Right atrium auricular region (tissue), 2 donors: ENCODE data around the gene SLC24A5. TPM values are rescaled to one million over a fixed set of nuclear protein-coding genes. Genes with fewer than 3 reads are reported as not detected.

ENCODE experiments used
- DNase-seq: peaks from one replicate; pipeline ENCODE4 v3.0.0-alpha.2; 2019; ENCODE audit warnings: low spot score
- H3K27ac ChIP-seq, 2 donors: fragments of 200-600 bp; sonication (generic); 1 replicate in 1 of 2; 2 replicates in 1 of 2; pipeline ENCODE4 v1.5.1; 2016 to 2019
- H3K27me3 ChIP-seq, 2 donors: fragments of 200-600 bp; sonication (generic); one replicate each; pipeline versions ENCODE4 v1.5.1 to v1.6.0; 2017 to 2019
- H3K36me3 ChIP-seq: fragments of 200-600 bp; sonication (generic); one replicate; pipeline ENCODE4 v1.5.1; 2016
- H3K4me1 ChIP-seq, 2 donors: fragments of 200-600 bp; sonication (generic); one replicate each; pipeline versions ENCODE4 v1.5.1 to v1.6.0; 2017 to 2019
- H3K4me3 ChIP-seq, 2 donors: fragments of 200-600 bp; sonication (generic); 1 replicate in 1 of 2; 2 replicates in 1 of 2; pipeline ENCODE4 v1.5.1; 2017 to 2019; ENCODE audit warnings: mild to moderate bottlenecking in 1 of 2, moderate library complexity in 1 of 2
- H3K9me3 ChIP-seq, 2 donors: fragments of 200-600 bp; sonication (generic); one replicate each; pipeline ENCODE4 v1.5.1; 2019
- total RNA-seq, 2 donors: library from RNA; depleted of rRNA; stranded (reverse); fragments of >200 nt; gene quantifications; one replicate each; pipeline ENCODE4 v1.1.0, GENCODE V29; 2016
- TF ChIP-seq, protein P1 (sequence below), 2 donors: fragments of 200-600 bp; sonication (generic); IDR thresholded peaks; one replicate each; pipeline ENCODE4 v1.5.1; 2019; ENCODE audit warnings: antibody characterized with exemption in 2 of 2

Gene SLC24A5
- total RNA-seq, 2 donors from 2014 or later, result not detected

DNA sequence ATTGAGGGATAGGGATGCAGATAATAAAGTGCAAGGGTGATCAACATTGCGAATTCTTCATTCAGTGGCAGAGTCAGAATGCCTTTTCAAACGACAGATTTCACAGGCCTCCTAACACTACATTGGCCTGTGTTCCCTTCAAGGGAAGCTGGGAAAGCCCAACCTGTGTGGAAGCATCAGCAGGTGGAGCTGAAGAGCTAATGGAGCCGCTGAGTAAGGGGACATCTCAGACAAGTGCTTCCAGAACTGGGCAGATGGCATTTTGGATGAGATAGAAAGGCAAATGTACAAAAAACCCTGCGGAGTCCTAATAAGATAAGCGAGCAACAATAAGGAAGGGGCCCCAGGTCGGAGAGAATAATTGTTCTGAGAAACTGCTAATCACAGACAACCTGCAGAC lies 8.5 kb upstream of the SLC24A5 start:
- no peak for DNase-seq
- H3K27ac ChIP-seq, result no peak overlapping the region
- TF ChIP-seq, protein P1, sequence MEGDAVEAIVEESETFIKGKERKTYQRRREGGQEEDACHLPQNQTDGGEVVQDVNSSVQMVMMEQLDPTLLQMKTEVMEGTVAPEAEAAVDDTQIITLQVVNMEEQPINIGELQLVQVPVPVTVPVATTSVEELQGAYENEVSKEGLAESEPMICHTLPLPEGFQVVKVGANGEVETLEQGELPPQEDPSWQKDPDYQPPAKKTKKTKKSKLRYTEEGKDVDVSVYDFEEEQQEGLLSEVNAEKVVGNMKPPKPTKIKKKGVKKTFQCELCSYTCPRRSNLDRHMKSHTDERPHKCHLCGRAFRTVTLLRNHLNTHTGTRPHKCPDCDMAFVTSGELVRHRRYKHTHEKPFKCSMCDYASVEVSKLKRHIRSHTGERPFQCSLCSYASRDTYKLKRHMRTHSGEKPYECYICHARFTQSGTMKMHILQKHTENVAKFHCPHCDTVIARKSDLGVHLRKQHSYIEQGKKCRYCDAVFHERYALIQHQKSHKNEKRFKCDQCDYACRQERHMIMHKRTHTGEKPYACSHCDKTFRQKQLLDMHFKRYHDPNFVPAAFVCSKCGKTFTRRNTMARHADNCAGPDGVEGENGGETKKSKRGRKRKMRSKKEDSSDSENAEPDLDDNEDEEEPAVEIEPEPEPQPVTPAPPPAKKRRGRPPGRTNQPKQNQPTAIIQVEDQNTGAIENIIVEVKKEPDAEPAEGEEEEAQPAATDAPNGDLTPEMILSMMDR (IDR thresholded peaks at IDR 0.05), result peak in 1 of 2 donors; percentile 31
- H3K9me3 ChIP-seq, result no peaks in the 10 kb centered on the region
- H3K27me3 ChIP-seq, result no peaks in the 10 kb centered on the region
- no peaks in the 10 kb centered on the region for H3K36me3 ChIP-seq
- H3K4me1 ChIP-seq, result no peaks in the 10 kb centered on the region
- H3K4me3 ChIP-seq, result no peak overlapping the region

DNA sequence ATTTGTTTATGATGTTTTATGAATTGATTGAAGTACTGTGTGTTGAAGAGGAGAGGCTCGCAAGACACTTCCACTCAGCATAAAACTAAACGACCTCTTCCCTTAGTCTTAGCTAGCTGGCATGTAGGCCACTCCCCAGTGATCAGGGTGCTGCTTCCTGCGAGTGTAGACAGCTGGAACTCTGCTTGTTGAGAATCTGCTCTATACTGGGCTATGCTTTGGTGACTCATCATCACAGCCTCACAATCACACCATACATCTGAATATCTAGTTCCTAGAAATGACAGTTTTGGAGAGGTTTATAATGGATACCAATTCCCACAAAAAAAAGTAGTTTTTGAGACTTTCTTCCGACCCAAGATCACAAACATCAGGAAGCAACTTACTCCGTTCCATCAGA lies 1.5 kb upstream of the SLC24A5 start:
- Histone ChIP-seq H3K36me3 (no peaks in the 10 kb centered on the region), H3K4me1 (no peaks in the 10 kb centered on the region), H3K9me3 (no peaks in the 10 kb centered on the region), H3K4me3 (no peak overlapping the region), H3K27ac (no peak overlapping the region), H3K27me3 (no peaks in the 10 kb centered on the region)
- no peak for DNase-seq
- TF ChIP-seq, protein P1 (IDR thresholded peaks at IDR 0.05), result no peak

DNA sequence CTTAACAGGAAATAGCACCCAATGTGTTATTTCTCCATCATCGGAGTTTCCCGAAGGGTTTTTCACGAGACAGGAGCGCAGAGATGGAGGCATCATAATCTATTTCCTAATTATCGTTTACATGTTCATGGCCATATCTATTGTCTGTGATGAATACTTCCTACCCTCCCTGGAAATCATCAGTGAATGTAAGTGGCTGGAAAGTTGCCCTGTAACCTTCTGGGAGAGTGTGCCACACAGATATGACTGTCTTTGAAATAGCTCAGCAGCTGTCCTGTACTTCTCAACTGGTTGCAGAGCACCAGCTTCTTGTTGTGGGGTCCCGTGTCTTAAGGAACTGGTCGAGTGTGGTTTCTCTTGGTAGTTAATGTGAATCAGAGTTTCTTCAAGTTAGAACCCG lies 1.1 kb downstream of the SLC24A5 start:
- no peak overlapping the region for H3K4me3 ChIP-seq
- no peak for DNase-seq
- H3K9me3 ChIP-seq, result no peaks in the 10 kb centered on the region
- H3K27ac ChIP-seq, result no peak overlapping the region
- no peaks in the 10 kb centered on the region for H3K27me3 ChIP-seq
- H3K36me3 ChIP-seq, result no peaks in the 10 kb centered on the region
- TF ChIP-seq, protein P1 (IDR thresholded peaks at IDR 0.05), result no peak
- no peaks in the 10 kb centered on the region for H3K4me1 ChIP-seq

DNA sequence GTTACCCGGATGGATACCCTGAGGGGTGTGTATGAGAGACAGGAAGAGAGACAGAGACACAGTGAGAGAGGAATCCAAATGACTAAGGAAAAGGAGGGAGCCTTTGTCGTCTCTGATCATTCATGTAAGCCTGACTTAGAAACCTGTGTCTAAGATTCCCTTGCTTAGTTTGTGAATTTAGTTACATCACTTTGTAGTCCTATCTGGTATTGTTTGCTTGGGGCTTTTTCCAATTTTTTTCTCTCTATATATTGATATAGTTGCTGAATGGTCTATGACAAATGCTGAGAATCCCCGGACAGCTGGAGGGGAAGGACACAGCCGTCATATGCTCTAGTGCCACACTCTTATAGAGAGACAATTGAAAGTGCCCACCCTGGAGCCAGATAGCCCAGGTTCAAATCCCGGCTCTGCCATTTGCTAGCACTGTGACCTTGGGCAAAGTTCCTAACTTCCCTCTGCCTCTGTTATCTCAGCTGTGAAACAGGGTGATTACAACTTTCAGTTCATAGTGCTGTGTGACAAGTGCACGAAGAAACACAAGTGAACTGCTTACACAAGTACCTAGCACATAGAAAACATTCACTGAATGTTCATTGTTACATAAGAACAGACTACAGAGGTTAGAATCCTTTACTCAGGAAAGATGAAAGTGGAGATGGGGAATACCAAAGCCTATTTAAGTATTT lies 6.0 kb downstream of the SLC24A5 start:
- Histone ChIP-seq H3K9me3 (no peaks in the 10 kb centered on the region), H3K27me3 (no peaks in the 10 kb centered on the region), H3K4me3 (no peak overlapping the region), H3K27ac (no peak overlapping the region), H3K4me1 (no peaks in the 10 kb centered on the region), H3K36me3 (no peaks in the 10 kb centered on the region)
- TF ChIP-seq, protein P1 (IDR thresholded peaks at IDR 0.05), result no peak
- DNase-seq, result no peak

DNA sequence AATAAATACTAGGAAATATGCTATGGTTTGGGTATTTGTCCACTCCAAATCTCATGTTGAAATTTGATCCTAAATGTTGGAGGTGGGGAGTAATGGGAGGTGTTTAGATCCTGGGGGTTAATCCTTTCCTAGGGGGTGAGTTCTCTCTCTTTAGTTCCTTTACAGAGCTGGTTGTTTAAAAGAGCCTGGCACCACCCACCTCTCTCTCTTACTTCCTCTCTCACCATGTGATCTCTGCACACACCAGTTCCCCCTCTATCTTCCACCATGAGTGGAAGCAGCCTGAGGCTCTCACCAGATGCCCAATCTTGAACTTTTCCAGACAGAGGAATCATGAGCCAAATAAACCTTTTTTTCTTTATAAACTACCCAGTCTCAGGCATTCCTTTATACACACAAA lies 10.5 kb downstream of the SLC24A5 start:
- Histone ChIP-seq H3K4me3 (no peak overlapping the region), H3K27me3 (no peaks in the 10 kb centered on the region), H3K4me1 (no peaks in the 10 kb centered on the region), H3K36me3 (no peaks in the 10 kb centered on the region), H3K27ac (no peak overlapping the region), H3K9me3 (no peaks in the 10 kb centered on the region)
- DNase-seq, result no peak
- TF ChIP-seq, protein P1 (IDR thresholded peaks at IDR 0.05), result no peak

DNA sequence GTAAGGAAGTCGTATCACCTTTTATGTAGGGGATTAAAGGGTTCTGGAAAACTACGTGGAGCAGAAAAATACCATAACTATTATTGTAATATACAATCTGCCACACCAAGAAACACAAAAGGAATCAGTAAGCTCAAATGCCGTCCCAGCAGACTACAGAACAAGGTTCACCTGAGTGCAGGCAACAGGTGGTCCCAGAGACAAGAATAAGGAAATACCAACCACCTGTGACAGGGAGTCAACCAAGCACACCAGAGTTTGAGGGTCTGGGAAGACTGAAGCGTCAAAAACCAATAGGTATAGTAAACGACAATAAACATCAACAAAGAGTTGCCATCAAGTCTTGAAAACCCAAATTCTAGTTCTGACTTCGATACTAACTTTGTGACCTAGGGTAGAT lies 12.1 kb downstream of the SLC24A5 start:
- H3K27ac ChIP-seq, result no peak overlapping the region
- no peak for DNase-seq
- H3K36me3 ChIP-seq, result no peaks in the 10 kb centered on the region
- no peak overlapping the region for H3K4me3 ChIP-seq
- H3K4me1 ChIP-seq, result no peaks in the 10 kb centered on the region
- TF ChIP-seq, protein P1 (IDR thresholded peaks at IDR 0.05), result no peak
- no peaks in the 10 kb centered on the region for H3K9me3 ChIP-seq
- no peaks in the 10 kb centered on the region for H3K27me3 ChIP-seq
